ENCODE measurements around the gene CLASP2.

Gene CLASP2

GRCh38 chr3:33613041-33613440 lies 105.0 kb downstream of the CLASP2 start:
- TF ChIP-seq, protein P1, sequence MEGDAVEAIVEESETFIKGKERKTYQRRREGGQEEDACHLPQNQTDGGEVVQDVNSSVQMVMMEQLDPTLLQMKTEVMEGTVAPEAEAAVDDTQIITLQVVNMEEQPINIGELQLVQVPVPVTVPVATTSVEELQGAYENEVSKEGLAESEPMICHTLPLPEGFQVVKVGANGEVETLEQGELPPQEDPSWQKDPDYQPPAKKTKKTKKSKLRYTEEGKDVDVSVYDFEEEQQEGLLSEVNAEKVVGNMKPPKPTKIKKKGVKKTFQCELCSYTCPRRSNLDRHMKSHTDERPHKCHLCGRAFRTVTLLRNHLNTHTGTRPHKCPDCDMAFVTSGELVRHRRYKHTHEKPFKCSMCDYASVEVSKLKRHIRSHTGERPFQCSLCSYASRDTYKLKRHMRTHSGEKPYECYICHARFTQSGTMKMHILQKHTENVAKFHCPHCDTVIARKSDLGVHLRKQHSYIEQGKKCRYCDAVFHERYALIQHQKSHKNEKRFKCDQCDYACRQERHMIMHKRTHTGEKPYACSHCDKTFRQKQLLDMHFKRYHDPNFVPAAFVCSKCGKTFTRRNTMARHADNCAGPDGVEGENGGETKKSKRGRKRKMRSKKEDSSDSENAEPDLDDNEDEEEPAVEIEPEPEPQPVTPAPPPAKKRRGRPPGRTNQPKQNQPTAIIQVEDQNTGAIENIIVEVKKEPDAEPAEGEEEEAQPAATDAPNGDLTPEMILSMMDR (IDR thresholded peaks at IDR 0.05; ENCODE audit: insufficient read depth, low read length, missing control alignments), result no peak
- POLR2A ChIA-PET, result no interaction called here
- CTCF ChIA-PET, result interaction anchor here (1.0 kb wide), 1 partner anchor 44 kb away, joined by 3 read pairs; no protein-coding TSS in a partner anchor
- no peak overlapping the region for H3K4me3 ChIP-seq (ENCODE audit: low read depth, low read length)
- DNase-seq (ENCODE audit: low read depth, low spot score), result no peak

GRCh38 chr3:33612607-33613006 lies 105.4 kb downstream of the CLASP2 start:
- CTCF ChIA-PET, result interaction anchor here (1.0 kb wide), 1 partner anchor 44 kb away, joined by 3 read pairs; no protein-coding TSS in a partner anchor
- no peak for DNase-seq (ENCODE audit: low read depth, low spot score)

DNA sequence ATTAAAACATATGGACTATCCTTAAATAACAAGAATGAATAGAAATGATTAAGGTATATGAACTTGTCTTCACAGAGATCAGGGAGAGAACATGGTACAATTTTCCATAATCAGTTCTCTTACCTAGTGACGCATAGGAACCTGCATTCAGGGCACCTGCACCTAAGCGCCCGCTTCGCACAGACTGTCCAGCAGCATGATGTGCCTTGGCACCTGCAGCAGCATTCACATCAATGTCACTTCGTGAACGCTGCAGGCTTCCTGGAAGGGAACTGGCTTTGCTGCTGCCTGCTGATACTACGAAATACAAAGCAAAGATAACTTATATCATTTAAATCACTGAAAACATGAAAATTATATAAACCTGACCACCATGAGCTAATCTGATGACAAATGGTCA lies 115.2 kb downstream of the CLASP2 start:
- no peak for DNase-seq (ENCODE audit: low read depth, low spot score)
- ChIA-PET CTCF (no interaction called here), POLR2A (no interaction called here)
- TF ChIP-seq, protein P1 (IDR thresholded peaks at IDR 0.05; ENCODE audit: insufficient read depth, low read length, missing control alignments), result no peak
- H3K4me3 ChIP-seq (ENCODE audit: low read depth, low read length), result no peak overlapping the region

More at GRCh38 chr3:33612607-33613006, 105.4 kb downstream of the CLASP2 start:
- TF ChIP-seq, protein P1 (IDR thresholded peaks at IDR 0.05; ENCODE audit: insufficient read depth, low read length, missing control alignments), result no peak
- POLR2A ChIA-PET, result no interaction called here
- H3K4me3 ChIP-seq (ENCODE audit: low read depth, low read length), result no peak overlapping the region

DNA sequence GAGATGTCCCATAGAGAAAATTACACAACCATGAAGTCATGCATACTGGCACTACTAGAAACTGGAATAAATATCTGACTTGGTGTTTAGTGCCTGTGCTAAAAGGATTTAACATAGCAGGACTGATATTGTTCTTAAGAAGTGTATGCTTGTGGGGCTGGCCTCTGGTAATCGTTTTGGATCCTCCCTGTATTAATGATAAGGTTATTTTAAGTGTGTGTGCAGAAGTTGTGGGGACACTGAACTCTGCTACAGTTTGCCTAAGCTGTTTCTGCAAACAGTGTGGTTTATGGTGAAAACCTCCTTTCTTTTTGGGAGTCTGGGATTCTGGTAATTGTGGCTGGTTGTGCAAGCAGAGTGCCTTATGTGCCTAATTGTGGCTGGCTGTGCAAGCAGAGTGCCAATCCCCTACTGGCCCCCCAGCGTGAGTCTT lies 120.8 kb downstream of the CLASP2 start:
- DNase-seq (ENCODE audit: low read depth, low spot score), result no peak
- H3K4me3 ChIP-seq (ENCODE audit: low read depth, low read length), result no peak overlapping the region
- ChIA-PET CTCF (no interaction called here), POLR2A (no interaction called here)
- TF ChIP-seq, protein P1 (IDR thresholded peaks at IDR 0.05; ENCODE audit: insufficient read depth, low read length, missing control alignments), result no peak

DNA sequence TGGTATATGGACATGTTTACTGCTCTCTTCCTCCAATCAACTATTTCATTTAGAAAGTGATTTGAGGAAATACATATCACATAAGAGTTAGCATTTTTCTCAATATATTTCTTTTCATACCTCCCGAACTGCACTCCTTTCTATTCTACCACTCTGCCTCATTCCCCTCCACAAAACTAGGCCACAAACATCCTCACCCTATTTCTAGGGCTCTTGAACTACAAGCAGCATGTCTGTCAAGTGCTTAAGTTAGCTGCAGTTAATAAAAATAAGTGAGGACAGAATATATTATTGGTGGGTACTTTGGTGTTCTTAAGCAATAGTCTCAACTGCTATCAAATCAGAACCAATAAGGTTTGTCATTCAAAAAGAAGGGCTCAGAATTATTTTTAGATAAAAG lies 125.1 kb downstream of the CLASP2 start:
- no peak overlapping the region for H3K4me3 ChIP-seq (ENCODE audit: low read depth, low read length)
- TF ChIP-seq, protein P1 (IDR thresholded peaks at IDR 0.05; ENCODE audit: insufficient read depth, low read length, missing control alignments), result no peak
- ChIA-PET CTCF (no interaction called here), POLR2A (no interaction called here)
- no peak for DNase-seq (ENCODE audit: low read depth, low spot score)

DNA sequence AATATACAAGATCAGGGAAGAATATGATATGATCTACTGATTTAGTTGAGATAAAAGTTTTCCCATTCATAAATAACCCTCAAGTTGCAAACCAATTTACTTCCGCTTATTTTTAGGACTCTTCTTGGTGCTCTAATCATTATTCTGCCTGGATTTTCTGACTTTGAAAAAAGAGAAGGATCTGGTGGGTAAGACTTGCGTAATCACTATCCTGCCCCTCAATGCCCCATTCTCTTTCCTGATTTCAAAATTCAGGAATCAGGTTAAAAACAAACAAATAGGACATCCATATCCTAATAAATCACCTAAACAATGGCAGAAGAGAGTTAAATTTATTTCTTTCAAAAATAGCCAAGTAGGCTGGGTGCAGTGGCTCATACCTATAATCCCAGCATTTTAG lies 127.5 kb downstream of the CLASP2 start:
- ChIA-PET POLR2A (no interaction called here), CTCF (no interaction called here)
- TF ChIP-seq, protein P1 (IDR thresholded peaks at IDR 0.05; ENCODE audit: insufficient read depth, low read length, missing control alignments), result no peak
- no peak overlapping the region for H3K4me3 ChIP-seq (ENCODE audit: low read depth, low read length)
- DNase-seq (ENCODE audit: low read depth, low spot score), result no peak
